NCI-H1417 (cell line): ENCODE results near the gene DHPS.

Experiments used
- DNase-seq, 3 experiments: peaks; one replicate each; lab custom pipeline; 2025; lab: John Stamatoyannopoulos, UW

Gene DHPS

GRCh38 chr19:12675399-12675798 lies 6.3 kb downstream of the DHPS start:
- DNase-seq = no peak

- DNase-seq = no peak
Observed at GRCh38 chr19:12672744-12673143, 8.9 kb downstream of the DHPS start.

GRCh38 chr19:12670159-12670928 lies 11.3 kb downstream of the DHPS start:
- DNase-seq = no peak

- peak; percentile 66 to 97 (median 92) for DNase-seq
Observed at GRCh38 chr19:12669270-12670158, 12.2 kb downstream of the DHPS start.

GRCh38 chr19:12668932-12669269 lies 12.8 kb downstream of the DHPS start:
- peak in 2 of 3 experiments; percentile 73 to 78 for DNase-seq

GRCh38 chr19:12668346-12668745 lies 13.3 kb downstream of the DHPS start:
- DNase-seq = peak in 1 of 3 experiments; percentile 49

- no peak for DNase-seq
Observed at GRCh38 chr19:12667731-12668302, 13.9 kb downstream of the DHPS start.

- DNase-seq = peak; percentile 63 to 88 (median 86)
Observed at GRCh38 chr19:12666265-12667048, 15.2 kb downstream of the DHPS start, which contains the start of the genes MAN2B1 and WDR83. TSS of gene MAN2B1 (minus strand) at chr19:12666742. CDS start at chr19:12666701, 41 bp downstream. TSS of gene WDR83 (plus strand) at chr19:12666807. CDS start at chr19:12669791, 2,984 bp downstream.

- DNase-seq = no peak
Observed at GRCh38 chr19:12665671-12666264, 15.9 kb downstream of the DHPS start.

- DNase-seq = no peak
Observed at GRCh38 chr19:12665281-12665573, 16.5 kb downstream of the DHPS start.

- no peak for DNase-seq
Observed at GRCh38 chr19:12664406-12665280, 17.0 kb downstream of the DHPS start.

GRCh38 chr19:12660980-12661379 lies 20.7 kb downstream of the DHPS start:
- no peak for DNase-seq

GRCh38 chr19:12657966-12658365 lies 23.7 kb downstream of the DHPS start:
- no peak for DNase-seq

- DNase-seq = no peak
Observed at GRCh38 chr19:12656899-12657571, 24.6 kb downstream of the DHPS start.

GRCh38 chr19:12655546-12655945 lies 26.1 kb downstream of the DHPS start:
- no peak for DNase-seq

GRCh38 chr19:12652219-12652618 lies 29.5 kb downstream of the DHPS start:
- no peak for DNase-seq

- DNase-seq = no peak
Observed at GRCh38 chr19:12649941-12650340, 31.7 kb downstream of the DHPS start.

- no peak for DNase-seq
Observed at GRCh38 chr19:12648088-12648487, 33.6 kb downstream of the DHPS start.

GRCh38 chr19:12647490-12648071 lies 34.1 kb downstream of the DHPS start:
- peak in 1 of 3 experiments; percentile 46 for DNase-seq

GRCh38 chr19:12647047-12647446 lies 34.6 kb downstream of the DHPS start:
- no peak for DNase-seq
